HG02759 (cell line): ENCODE results near the gene BTBD7.
"Not testable (repeated sequence)": the region's sequence is repeated elsewhere in the genome, so short reads cannot be mapped to it uniquely, and the experiment has no call there.

Experiments
- ATAC-seq: cut with Tn5 transposase; IDR thresholded peaks from one replicate; pipeline ENCODE4 v1.9.1; 2021; ENCODE audit warnings: mild to moderate bottlenecking, moderate library complexity; ENCODE audit not compliant: unreplicated experiment

The BTBD7 gene, protein sequence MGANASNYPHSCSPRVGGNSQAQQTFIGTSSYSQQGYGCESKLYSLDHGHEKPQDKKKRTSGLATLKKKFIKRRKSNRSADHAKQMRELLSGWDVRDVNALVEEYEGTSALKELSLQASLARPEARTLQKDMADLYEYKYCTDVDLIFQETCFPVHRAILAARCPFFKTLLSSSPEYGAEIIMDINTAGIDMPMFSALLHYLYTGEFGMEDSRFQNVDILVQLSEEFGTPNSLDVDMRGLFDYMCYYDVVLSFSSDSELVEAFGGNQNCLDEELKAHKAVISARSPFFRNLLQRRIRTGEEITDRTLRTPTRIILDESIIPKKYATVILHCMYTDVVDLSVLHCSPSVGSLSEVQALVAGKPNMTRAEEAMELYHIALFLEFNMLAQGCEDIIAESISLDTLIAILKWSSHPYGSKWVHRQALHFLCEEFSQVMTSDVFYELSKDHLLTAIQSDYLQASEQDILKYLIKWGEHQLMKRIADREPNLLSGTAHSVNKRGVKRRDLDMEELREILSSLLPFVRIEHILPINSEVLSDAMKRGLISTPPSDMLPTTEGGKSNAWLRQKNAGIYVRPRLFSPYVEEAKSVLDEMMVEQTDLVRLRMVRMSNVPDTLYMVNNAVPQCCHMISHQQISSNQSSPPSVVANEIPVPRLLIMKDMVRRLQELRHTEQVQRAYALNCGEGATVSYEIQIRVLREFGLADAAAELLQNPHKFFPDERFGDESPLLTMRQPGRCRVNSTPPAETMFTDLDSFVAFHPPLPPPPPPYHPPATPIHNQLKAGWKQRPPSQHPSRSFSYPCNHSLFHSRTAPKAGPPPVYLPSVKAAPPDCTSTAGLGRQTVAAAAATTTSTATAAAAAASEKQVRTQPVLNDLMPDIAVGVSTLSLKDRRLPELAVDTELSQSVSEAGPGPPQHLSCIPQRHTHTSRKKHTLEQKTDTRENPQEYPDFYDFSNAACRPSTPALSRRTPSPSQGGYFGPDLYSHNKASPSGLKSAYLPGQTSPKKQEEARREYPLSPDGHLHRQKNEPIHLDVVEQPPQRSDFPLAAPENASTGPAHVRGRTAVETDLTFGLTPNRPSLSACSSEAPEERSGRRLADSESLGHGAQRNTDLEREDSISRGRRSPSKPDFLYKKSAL

DNA sequence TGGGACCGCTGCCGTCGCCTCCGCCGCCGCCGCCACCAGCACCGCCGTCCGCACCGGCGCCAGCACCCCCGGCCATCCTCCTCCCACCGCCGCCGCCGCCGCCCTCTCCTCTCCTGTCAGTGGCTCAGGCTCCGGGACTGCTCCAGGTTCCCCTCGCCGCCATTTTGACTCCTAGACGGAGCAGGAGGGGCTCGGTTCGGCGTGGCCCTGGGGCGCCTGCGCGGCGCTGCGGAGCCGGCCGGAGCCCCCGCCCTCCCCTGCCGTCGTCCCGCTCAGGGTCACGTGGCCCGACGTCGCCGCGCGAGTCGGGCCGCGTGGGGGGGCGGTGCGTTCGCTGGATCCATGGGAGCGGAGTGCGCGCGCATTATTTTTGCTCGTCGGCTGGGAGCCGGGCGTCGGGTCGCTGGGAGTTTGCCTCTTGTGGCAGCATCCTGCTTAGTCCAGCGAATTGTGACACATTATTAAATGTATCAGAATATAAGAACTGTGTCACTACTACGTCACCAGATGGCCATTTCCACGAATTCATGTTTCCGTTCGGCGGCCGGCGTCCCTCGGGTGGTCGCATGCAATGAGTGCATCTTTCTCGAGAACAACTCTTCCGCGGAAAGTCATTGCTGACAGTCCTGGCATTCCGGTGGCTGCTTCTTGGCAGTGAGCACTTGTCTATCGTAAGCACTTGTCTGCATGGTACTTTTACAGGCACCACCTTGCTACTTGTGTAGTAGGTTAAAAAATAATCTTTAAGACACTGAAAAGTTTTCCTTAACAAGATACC lies at the start of gene BTBD7:
Gene BTBD7, minus strand, starts transcription at position 184 of the 778 bp plus-strand sequence. CDS start 36,985 bp downstream, outside the sequence.
- ATAC-seq, result peak; percentile 83

DNA sequence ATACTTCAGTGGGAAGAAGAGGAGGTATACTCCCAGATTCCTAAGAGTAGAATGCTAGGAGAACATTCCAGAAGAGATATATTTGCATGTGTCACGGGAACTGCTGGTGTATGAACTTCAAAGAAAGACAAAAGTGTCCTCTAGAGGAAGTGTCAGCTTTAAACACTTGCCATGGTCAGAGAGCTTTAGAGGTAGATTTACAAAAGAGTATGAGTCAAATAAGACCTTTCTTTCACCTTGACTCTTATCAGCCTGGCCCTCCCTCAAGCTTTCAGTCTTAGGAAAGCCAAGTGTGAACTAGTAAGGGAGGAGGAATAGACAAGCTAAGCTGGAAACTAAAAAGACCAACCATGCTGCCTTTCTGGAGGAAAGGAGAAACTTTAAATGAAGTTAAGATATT lies 48.8 kb upstream of the BTBD7 start:
- ATAC-seq, result no peak

DNA sequence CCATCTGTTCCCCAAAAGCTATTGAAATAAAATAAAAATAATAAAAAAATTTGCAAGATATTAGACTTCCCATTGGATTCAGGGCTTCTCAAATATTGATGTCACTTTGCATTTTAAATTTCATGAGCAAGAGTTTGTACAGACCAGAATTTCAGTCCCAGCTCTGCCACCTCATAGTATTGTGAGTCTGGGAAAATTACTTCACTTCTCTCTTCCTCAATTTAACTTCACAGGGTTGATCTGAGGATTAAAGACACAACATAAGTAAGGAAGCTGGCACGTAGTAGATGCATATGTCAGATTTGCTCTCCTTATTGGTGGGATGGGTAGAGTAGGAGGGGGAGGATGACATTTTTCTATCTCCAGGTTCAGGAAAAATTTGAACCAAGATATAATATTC lies 47.0 kb upstream of the BTBD7 start:
- no peak for ATAC-seq

DNA sequence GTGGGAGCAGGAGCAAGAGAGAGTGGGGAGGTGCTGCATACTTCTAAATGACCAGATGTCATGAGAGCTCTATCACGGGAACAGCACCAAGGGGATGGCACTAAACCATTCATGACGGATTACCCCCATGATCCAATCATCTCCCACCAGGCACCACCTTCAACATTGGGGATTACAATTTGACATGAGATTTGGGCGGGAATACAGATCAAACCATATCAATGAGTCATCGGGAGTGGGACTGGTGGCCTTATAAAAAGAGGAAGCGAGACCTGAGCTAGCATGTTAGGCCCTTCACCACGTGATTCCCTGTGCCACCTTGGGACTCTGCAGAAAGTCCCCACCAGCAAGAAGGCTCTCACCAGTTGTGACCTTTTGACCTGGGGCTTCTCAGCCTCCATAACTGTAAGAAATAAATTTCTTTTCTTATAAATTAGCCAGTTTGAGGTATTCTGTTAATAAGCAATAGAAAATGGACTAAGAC lies 42.9 kb upstream of the BTBD7 start:
- ATAC-seq, result peak; percentile 99

DNA sequence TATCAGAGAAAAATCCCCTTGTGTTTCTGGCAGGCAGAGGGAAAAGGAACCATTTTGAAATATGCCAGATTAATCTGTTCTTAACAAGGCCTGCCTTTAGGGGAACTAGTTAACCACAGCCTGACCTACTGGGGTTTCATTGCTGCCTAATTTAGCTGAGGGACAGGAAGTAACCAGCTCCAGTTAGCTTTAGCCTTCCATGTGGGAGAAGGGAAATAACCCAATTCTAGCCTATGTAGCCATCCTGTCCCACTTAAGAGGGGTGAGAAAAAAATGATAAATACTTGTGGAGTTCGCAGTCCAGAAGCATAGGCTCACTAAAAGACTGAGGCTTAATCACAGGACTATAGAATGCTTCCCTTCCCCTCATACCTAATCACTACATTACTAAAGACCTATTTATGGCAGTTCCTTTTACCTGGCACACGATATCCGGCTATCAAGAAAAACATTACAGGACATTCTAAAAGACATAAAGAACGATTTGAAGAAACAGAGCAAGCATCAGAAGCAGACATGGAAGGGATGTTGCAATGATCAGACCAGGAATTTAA lies 37.0 kb upstream of the BTBD7 start:
- peak; percentile 87 for ATAC-seq

DNA sequence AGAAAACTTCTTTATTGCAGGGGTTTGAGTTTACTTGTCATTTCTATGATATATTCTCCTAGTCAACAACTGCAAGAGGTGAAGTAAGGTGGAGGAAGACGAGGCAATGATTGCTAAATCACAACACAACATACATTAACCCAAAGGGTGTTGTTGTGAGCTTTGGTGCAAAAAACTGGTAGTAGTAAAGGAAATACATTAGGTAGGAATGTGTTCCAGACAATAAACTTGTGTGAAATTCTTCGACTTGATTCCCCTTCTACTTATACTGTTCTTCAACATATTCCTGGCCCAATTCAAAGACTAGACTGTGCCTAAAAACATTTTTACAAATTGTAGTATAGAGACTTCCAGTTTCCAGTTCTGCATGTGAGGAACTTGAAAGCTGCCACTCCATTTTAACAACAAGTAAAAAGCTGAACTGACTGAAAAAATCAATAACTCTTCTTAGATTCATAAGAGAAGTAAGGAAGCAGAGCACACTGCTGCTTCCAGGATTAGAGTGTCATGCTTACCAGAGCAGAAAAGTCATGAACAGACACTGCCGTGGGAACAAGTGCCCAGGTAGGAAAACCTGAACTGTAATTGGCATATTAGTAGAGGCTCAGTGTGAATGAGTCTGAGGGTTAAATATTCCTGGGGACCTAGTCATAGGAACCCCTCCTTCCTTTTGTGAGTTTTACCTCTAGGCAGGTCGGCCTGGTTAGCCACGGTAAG lies 36.3 kb upstream of the BTBD7 start:
- no peak for ATAC-seq

DNA sequence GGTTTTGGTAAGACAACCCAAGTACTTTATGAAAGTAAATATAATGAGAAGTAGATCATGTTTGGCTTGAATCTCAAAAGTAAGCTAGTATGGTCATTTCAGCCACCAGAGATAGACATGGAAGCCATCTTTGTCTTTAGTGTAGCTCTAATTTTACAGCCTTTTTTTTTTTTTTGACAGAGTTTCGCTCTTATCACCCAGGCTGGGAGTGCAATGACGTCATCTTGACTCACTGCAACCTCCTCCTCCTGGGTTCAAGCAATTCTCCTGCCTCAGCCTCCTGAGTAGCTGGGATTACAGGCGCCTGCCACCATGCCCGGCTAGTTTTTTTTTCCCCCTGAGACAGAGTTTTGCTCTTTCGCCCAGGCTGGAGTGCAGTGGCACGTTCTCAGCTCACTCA lies 22.0 kb upstream of the BTBD7 start:
- not testable (repeated sequence) for ATAC-seq

DNA sequence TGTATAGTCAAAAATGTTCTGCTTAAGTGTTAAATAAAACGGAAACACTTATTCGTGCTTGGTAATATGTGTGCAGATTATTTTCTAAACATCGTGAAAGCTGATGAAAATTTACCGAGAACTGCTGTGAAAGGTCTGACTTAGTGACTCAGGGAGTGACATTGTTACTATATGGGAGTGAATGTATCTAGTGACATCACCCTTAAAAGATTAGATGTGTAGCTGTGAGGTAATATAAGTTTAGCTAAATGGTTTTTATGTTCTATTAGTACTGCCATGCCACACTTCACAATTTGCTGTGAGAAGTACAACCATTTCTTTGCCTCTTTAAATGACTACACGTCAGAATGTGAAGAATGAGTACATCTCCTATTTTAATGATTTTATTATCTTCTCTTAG lies 15.5 kb upstream of the BTBD7 start:
- ATAC-seq, result no peak

DNA sequence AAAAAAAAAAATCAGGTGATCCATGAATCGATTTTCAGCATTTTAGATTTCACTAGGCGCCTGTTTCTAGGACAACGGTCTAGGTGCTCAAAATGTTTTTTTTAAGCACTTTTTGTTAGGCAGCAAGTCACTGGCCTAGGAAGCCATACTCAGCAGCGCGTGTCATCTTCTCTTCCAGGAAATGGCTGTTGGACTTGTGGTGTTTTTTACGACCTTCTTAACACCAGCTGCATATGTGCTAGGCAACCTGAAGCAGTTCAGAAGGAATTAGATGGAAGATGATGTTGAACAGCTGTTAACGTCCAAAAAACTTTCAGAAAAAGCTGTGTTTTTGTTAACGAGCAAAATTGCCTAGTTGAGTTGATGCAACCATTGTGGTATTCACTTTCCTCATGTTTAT lies 15.0 kb upstream of the BTBD7 start:
- ATAC-seq, result no peak

DNA sequence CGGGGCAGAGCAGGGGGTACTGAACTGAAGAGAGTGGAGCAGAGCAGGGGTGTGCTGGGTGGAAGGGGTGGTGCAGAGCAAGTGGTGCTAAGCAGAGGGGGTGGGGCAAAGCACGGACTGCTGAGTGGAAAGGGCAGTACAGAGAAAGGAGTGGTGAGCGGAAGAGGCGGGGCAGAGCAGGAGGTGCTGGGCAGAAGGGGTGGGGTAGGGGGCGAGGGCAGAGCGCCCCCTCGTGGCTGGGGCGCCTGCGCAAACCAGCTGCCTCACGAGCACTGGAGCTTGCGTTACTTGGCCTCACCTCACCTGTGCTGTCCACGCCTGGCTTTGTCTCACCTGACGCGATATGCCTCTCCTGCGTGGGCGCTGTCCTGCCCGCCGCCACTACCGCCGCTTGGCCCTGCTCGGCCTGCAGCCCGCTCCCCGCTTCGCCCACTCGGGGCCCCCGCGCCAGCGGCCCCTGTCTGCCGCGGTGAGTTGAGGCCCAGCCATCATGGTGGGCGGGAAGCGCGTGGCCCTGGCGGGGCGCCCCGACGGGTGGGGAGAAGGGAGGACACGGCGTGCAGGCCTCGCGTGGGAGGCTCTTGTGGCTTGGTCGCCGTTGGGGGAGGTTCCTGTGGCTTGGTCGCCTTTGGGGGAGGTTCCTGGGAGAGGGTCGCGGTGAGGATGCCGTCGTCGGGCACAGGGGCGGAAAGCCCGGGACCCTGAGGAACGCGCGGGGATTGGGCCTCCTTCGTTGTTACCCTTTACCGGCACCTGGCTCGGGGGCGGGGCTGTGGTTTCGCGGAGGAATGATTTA lies 14.3 kb upstream of the BTBD7 start, which contains the start of gene COX8C:
Gene COX8C, plus strand, starts transcription at position 257 of the 796 bp plus-strand sequence. Its CDS starts 87 bp downstream, at position 344.
- no peak for ATAC-seq

DNA sequence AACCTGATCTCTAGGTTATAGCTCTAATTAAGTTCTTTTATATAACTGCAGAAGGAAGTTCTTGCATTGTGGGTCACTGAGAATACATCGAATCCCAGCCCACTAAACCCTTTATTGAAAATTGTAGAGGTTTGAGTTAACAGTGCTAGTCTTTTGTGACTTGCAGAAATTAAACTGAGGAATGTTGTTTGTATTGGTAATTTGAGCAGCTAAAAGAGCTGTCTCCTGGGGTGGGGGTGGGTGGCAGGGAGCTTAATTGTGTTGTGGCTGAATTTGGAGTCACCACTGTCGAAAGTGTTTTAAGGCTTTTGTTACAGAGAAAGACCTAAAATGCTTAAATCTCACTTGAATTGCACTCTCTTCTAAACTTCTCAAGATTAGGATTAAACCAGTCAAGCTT lies 11.0 kb upstream of the BTBD7 start:
- ATAC-seq, result no peak

DNA sequence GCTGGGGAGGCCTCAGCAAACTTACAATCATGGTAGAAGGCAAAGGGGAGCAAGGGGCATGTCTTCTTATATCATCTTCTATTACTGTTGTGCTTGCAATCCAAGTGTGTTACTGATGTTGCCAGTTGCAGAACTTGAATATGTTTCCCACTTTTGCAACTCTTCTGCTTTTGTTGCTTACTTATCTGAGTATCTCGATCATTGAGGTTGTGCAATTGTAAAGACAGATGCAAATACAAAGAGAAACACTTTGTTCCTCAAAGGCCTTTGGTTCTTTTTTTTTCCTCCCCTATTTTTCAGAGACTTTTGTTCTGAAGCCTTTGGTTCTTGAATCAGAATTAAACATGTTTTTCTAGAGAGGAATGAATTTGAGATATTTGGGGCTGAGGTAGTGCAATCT lies 10.4 kb upstream of the BTBD7 start:
- no peak for ATAC-seq

DNA sequence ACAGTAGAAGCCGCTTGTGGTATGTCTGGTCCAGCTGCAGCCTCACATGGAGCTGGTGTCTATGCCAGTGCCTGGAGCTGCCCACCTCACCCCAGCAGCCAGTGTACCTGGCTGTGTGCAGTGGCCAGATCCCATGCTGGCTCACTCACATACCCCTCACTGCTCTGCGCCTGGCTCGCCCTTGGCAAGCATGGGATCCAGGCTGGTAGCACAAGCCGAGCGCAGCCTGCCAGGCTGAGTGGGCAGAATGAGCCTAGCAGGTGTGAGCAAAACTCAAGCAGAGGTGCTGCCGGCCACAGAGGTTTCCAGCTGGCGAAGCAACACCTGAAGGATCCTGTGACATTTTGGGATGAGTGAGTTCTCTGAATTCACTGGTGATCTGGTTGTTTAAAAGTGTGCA lies 5.0 kb upstream of the BTBD7 start:
- no peak for ATAC-seq

DNA sequence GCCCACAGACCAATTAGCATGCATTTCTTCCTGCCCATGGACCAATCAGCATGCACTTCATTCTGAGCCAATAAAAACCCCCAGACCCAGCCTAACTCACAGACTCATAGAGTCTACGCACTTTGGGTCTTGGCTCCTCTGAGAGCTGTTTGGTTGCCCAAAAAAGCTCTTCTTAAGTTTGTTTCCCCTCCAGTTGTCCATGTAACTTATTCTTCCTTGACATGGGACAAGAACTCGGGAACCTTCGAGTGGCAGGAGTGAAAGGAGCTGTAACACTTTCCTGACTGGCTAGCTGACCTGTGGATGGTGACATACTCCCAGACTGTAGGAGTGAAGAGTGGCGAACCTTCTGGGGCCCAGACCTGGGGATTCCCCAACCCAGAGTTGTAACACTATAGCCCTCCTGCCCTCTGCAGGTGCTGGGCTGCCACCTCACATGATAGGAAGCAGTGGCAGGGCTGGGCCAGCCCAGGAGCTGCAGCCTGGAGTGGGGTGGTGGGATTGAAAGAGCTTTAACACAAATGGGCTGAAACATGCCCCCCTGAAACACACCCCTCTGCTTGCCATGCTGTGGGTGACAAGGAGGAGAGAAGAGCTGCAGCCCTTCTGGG lies 4.4 kb upstream of the BTBD7 start:
- no peak for ATAC-seq

DNA sequence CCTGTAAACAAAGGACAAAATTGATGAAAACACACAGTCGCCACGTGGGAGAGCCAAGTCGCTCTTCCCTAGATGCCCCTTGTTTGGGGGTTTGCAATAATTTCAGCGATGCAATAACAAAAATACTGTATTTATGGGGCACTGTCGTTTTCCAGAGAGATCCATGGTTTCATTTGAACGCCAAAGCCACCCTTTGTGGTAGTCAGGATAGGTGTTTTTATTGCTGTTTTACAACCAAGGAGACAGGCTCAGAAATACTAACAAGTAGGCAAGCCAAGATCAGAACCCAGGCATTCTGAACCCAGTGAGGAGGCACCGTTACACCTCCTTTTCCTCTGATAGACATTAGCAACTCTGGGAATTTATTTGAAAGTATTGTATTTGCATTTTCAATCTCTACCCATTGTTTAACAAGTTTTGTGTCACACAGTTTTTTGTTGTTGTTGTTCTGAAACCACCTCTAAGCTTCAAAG lies 831 bp upstream of the BTBD7 start:
- no peak for ATAC-seq

DNA sequence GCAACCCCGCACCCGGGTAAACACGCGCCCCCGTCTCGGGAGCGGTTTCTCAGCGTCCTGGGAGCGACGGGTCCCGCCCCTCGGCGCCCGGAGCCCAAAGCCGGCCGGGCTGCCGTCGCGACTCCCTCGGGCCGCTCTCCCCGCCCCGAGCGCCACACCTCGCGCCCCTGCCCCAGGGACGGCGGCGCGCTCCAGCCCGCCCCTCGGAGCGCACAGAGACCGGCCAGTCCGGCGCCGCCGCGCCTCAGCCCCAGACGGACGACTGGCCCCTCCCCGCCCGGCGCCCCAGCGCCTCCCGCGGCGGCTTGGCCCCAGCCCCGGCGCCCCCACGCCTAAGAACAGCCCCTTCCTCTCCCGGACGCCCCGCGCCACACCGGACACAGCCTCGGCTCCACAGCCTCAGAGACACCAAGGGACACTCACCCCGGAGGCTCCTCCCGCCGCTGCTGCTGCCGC lies 411 bp downstream of the BTBD7 start:
- peak; percentile 66 for ATAC-seq

DNA sequence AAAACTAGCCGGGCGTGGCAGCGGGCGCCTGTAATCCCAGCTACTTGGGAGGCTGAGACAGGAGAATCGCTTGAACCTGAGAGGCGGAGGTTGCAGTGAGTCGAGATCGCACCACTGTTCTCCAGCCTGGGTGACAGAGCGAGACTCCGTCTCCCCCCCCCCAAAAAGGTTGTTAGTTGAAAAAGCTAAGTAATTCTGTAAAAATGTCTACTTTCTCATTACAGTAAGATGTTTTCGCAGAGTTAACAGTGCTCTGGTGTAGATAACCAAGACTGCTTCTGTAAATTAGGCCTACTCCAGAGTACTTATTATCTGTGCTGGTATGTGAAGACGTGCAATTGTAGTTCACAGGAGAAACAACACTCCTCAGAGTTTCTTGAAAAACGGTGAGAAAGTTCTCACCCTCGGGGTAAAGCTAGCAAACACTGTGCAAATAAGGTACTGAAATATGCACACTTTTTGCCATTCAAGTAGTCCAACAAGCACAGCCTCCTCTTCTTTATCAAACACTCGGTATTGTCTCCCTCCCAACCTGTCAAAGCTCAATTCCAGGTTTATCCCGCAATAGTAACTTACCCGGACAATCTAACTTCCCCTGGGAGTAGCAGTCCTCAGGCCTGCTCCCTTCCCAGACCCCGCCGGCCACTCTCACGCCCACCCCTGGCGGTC lies 974 bp downstream of the BTBD7 start:
- peak; percentile 4 for ATAC-seq
